ENCODE results near the gene TRNAU1AP. TPM values are rescaled to one million over a fixed set of nuclear protein-coding genes. Genes with fewer than 3 reads are reported as not detected.

TRNAU1AP gene
- total and polyA plus RNA-seq, 10 of the 15 experiments (the other 5 are each of a cell fraction or from before 2014, with no cell fraction given): 24.3 to 67.0 (median 31.8) TPM

- Histone ChIP-seq H3K4me3 (peak overlapping the region; percentile 51; the same call in 1 of the 2 replicates), H3K9ac (ENCODE audit: control insufficient read depth, insufficient read depth, low read length) (no peak overlapping the region), H3K27ac (ENCODE audit: control insufficient read depth, insufficient read depth) (no peak overlapping the region), H3K79me2 (ENCODE audit: control insufficient read depth, insufficient read depth, low read length) (no peaks in the 10 kb centered on the region), H3K36me3 (ENCODE audit: control insufficient read depth in 2 of 2, insufficient read depth in 2 of 2, low read length in 1 of 2) (no peaks in the 10 kb centered on the region), H3K4me1 (ENCODE audit: control insufficient read depth, insufficient read depth, low read length) (no peaks in the 10 kb centered on the region), H2AFZ (ENCODE audit: control insufficient read depth, low read depth, low read length) (peak overlapping the region; percentile 72), H3K4me2 (ENCODE audit: control insufficient read depth, insufficient read depth) (peak overlapping the region; percentile 82), H3K27me3 (replicated peaks in 1 of 2; ENCODE audit: control insufficient read depth in 2 of 2, insufficient read depth in 2 of 2, low read length in 1 of 2) (no peaks in the 10 kb centered on the region), H3K9me3 (replicated peaks; ENCODE audit: control insufficient read depth, insufficient read depth, low read length) (no peaks in the 10 kb centered on the region), H4K20me1 (ENCODE audit: control insufficient read depth, insufficient read depth) (no peaks in the 10 kb centered on the region)
- POLR2A ChIA-PET: interaction anchor here (0.5 to 1.3 kb wide), 7 partner anchors 8 to 357 kb away, joined by 3 to 7 read pairs (median 4); partner anchors contain the start of gene ATP5IF1
- 58% methylated on average over 16 of the region's 81 CpGs for WGBS (ENCODE audit: insufficient coverage, insufficient replicate concordance, low lambda C conversion rate, missing lambda C conversion rate)
- no TSS peak for BruUV-seq (replicated peaks)
- CTCF ChIA-PET: interaction anchor here (0.7 to 1.3 kb wide), 5 partner anchors 9 to 73 kb away, joined by 3 to 4 read pairs (median 3); no protein-coding TSS in a partner anchor
- DNase-seq (ENCODE audit: low read depth, low spot score) (no peak), ATAC-seq (peak; percentile 74), FAIRE-seq (no peak)
- RAD21 ChIA-PET (ENCODE audit: unreplicated experiment): interaction anchor here (0.7 to 0.9 kb wide), 2 partner anchors 10 to 12 kb away, joined by 3 to 5 read pairs; no protein-coding TSS in a partner anchor
- in situ Hi-C loops (cut with MboI): no loop called here
- intact Hi-C loops (cut with micrococcal nuclease; ENCODE audit: unreplicated experiment): no loop called here
- SMC1A ChIA-PET (ENCODE audit: uncharacterized antibody, unreplicated experiment): interaction anchor here (0.7 to 1.3 kb wide), 4 partner anchors 8 to 41 kb away, joined by 3 to 5 read pairs (median 3); no protein-coding TSS in a partner anchor
- TF ChIP-seq GATAD2B (conservative IDR thresholded peaks at IDR 0.05; ENCODE audit: low read depth): peak; percentile 79
- TF ChIP-seq, protein P1, sequence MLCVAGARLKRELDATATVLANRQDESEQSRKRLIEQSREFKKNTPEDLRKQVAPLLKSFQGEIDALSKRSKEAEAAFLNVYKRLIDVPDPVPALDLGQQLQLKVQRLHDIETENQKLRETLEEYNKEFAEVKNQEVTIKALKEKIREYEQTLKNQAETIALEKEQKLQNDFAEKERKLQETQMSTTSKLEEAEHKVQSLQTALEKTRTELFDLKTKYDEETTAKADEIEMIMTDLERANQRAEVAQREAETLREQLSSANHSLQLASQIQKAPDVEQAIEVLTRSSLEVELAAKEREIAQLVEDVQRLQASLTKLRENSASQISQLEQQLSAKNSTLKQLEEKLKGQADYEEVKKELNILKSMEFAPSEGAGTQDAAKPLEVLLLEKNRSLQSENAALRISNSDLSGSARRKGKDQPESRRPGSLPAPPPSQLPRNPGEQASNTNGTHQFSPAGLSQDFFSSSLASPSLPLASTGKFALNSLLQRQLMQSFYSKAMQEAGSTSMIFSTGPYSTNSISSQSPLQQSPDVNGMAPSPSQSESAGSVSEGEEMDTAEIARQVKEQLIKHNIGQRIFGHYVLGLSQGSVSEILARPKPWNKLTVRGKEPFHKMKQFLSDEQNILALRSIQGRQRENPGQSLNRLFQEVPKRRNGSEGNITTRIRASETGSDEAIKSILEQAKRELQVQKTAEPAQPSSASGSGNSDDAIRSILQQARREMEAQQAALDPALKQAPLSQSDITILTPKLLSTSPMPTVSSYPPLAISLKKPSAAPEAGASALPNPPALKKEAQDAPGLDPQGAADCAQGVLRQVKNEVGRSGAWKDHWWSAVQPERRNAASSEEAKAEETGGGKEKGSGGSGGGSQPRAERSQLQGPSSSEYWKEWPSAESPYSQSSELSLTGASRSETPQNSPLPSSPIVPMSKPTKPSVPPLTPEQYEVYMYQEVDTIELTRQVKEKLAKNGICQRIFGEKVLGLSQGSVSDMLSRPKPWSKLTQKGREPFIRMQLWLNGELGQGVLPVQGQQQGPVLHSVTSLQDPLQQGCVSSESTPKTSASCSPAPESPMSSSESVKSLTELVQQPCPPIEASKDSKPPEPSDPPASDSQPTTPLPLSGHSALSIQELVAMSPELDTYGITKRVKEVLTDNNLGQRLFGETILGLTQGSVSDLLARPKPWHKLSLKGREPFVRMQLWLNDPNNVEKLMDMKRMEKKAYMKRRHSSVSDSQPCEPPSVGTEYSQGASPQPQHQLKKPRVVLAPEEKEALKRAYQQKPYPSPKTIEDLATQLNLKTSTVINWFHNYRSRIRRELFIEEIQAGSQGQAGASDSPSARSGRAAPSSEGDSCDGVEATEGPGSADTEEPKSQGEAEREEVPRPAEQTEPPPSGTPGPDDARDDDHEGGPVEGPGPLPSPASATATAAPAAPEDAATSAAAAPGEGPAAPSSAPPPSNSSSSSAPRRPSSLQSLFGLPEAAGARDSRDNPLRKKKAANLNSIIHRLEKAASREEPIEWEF (IDR thresholded peaks at IDR 0.05; ENCODE audit: insufficient replicate concordance, low read depth, low read length): no peak
- TF ChIP-seq LARP7 (IDR thresholded peaks at IDR 0.05): peak; percentile 73; the same call in 1 of the 2 replicates
- TF ChIP-seq FOXM1 (IDR thresholded peaks at IDR 0.05; ENCODE audit: low read depth, low read length): no peak
- peak; percentile 63; the same call in 1 of the 2 replicates for TF ChIP-seq ZNF687 (IDR thresholded peaks at IDR 0.05)
- peak; percentile 71; the same call in 1 of the 2 replicates for TF ChIP-seq BACH1 (IDR thresholded peaks at IDR 0.05; ENCODE audit: borderline replicate concordance)
- TF ChIP-seq CBFB (IDR thresholded peaks at IDR 0.05; ENCODE audit: low read depth): no peak
- TF ChIP-seq, protein P2, sequence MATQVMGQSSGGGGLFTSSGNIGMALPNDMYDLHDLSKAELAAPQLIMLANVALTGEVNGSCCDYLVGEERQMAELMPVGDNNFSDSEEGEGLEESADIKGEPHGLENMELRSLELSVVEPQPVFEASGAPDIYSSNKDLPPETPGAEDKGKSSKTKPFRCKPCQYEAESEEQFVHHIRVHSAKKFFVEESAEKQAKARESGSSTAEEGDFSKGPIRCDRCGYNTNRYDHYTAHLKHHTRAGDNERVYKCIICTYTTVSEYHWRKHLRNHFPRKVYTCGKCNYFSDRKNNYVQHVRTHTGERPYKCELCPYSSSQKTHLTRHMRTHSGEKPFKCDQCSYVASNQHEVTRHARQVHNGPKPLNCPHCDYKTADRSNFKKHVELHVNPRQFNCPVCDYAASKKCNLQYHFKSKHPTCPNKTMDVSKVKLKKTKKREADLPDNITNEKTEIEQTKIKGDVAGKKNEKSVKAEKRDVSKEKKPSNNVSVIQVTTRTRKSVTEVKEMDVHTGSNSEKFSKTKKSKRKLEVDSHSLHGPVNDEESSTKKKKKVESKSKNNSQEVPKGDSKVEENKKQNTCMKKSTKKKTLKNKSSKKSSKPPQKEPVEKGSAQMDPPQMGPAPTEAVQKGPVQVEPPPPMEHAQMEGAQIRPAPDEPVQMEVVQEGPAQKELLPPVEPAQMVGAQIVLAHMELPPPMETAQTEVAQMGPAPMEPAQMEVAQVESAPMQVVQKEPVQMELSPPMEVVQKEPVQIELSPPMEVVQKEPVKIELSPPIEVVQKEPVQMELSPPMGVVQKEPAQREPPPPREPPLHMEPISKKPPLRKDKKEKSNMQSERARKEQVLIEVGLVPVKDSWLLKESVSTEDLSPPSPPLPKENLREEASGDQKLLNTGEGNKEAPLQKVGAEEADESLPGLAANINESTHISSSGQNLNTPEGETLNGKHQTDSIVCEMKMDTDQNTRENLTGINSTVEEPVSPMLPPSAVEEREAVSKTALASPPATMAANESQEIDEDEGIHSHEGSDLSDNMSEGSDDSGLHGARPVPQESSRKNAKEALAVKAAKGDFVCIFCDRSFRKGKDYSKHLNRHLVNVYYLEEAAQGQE (IDR thresholded peaks at IDR 0.05; ENCODE audit: low read depth, low read length): no peak
Observed at GRCh38 chr1:28592321-28593071, 39.6 kb downstream of the TRNAU1AP start.

All from GM12878 (cell line).